GM12878 (cell line): Measurements from ENCODE around the gene FMNL3. TPM values are rescaled to one million over a fixed set of nuclear protein-coding genes. Genes with fewer than 3 reads are reported as not detected.

Source experiments
- ESRRA ChIP-seq: IDR thresholded peaks from 2 replicates; pipeline ENCODE4 v1.6.1; 2012; ENCODE audit warnings: mild to moderate bottlenecking, low read length, improper control_type of control experiment
- ETV6 ChIP-seq, 2 experiments: fragments of 450-650 bp in 1 of 2; IDR thresholded peaks in 1 of 2; conservative IDR thresholded peaks in 1 of 2; 2 replicates each; pipeline ENCODE4 v1.6.1; 2014; ENCODE audit warnings: antibody characterized with exemption in 1 of 2, borderline replicate concordance in 1 of 2, low read depth in 1 of 2, mild to moderate bottlenecking in 1 of 2, moderate library complexity in 1 of 2
- FOS ChIP-seq: IDR thresholded peaks from 3 replicates; pipeline ENCODE4 v1.6.1; 2011; ENCODE audit warnings: borderline replicate concordance; ENCODE audit not compliant: insufficient read length; ENCODE audit errors: extremely low read depth
- RUNX3 ChIP-seq: IDR thresholded peaks from 2 replicates; pipeline ENCODE4 v1.6.1; 2012; ENCODE audit warnings: low read length, inconsistent platforms
- USF1 ChIP-seq: IDR thresholded peaks from 2 replicates; pipeline ENCODE4 v1.6.1; 2011; ENCODE audit warnings: borderline replicate concordance, low read depth, mild to moderate bottlenecking, moderate library complexity, mixed read lengths, low read length; ENCODE audit not compliant: insufficient read depth; ENCODE audit errors: extremely low read length
- ZBTB40 ChIP-seq: fragments of 450-650 bp; IDR thresholded peaks from 2 replicates; pipeline ENCODE4 v1.6.1; 2016; ENCODE audit warnings: mild to moderate bottlenecking, moderate library complexity, borderline replicate concordance
- polyA plus RNA-seq, 11 experiments: library from polyadenylated mRNA; depleted of rRNA in 4 of 11; unstranded in 6 of 11; stranded (reverse) in 5 of 11; fragments of >200 nt; fragmentation: Nextera tagmentation in 4 of 11; fragmentation: Illumina TruSeq in 1 of 11; extraction: Ambion mirVana in 4 of 11; extraction: Trizol in 1 of 11; gene quantifications; 1 replicate in 1 of 11; 2 replicates in 10 of 11; pipeline versions ENCODE4 v1.2.1 to v1.2.3, GENCODE V29; 2011 to 2016; ENCODE audit warnings: inconsistent platforms in 2 of 11, missing spikeins in 2 of 11, low read depth in 1 of 11
- total RNA-seq, 4 experiments: library from RNA; depleted of rRNA in 3 of 4; stranded (reverse); fragments of >200 nt in 3 of 4; fragmentation: Illumina TruSeq in 1 of 4; extraction: Trizol in 1 of 4; gene quantifications; 2 replicates each; pipeline versions ENCODE4 v1.2.1 to v1.2.3, GENCODE V29; 2013 to 2021

FMNL3 gene
- total and polyA plus RNA-seq, 10 of the 15 experiments (the other 5 are each of a cell fraction or from before 2014, with no cell fraction given): 3.0 to 64.9 (median 30.9) TPM

- no peak for TF ChIP-seq USF1
- peak; percentile 19; the same call in 1 of the 2 replicates for TF ChIP-seq RUNX3
- TF ChIP-seq FOS: no peak
- TF ChIP-seq ESRRA: no peak
- peak; percentile 27; the same call in 1 of the 2 replicates for TF ChIP-seq ZBTB40
- TF ChIP-seq ETV6 (conservative IDR thresholded peaks at IDR 0.05 in 1 of 2, IDR thresholded peaks at IDR 0.05 in 1 of 2; ENCODE audit: borderline replicate concordance in 1 of 2, low read depth in 1 of 2): peak in 1 of 2 experiments; percentile 55; a peak in 1 of 4 replicates
Observed at GRCh38 chr12:49671031-49671765, 36.0 kb downstream of the FMNL3 start (continued).
